HG02571 (cell line): ENCODE data around the gene ABCB11.
A peak's percentile ranks its signal among the peaks of the same experiment; 100 is the strongest.
"Not testable (repeated sequence)": the region's sequence is repeated elsewhere in the genome, so short reads cannot be mapped to it uniquely, and the experiment has no call there.

Experiments used
- ATAC-seq: cut with Tn5 transposase; IDR thresholded peaks from one replicate; pipeline ENCODE4 v1.9.1; 2021; ENCODE audit warnings: mild to moderate bottlenecking, moderate library complexity; ENCODE audit not compliant: unreplicated experiment

The ABCB11 gene

DNA sequence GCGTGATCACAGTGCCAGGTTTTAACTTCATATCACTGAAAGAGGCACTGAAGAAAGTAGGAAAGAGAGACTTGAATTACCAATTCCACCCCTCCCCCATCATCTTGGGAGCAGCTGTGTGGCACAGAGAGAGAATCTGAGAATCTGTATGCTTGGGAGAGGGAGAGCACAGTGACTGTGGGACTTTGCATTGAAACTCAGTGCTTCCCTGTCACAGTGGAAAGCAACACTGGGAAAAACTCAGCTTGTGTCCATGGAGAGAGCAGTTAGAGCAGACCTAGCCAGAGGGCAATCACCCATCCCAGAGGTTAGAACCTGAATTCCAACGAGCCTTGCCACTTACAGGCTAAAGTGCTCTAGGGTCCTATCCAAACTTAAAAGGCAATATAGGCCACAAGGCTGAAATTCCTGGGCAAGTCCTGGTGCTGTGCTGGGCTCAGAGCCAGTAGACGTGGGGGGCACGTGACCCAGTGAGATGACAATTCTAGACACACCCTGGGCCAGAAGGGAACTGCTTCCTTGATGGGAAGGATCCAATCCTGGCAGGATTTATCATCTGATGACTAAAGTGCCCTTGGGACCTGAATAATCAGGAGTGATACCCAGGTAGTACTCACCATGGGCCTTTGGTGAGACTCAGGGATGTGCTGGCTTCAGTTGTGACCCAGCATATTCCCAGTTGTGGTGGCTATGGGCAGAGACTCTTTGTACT, 15.5 kb upstream of the ABCB11 start:
- ATAC-seq: no peak

DNA sequence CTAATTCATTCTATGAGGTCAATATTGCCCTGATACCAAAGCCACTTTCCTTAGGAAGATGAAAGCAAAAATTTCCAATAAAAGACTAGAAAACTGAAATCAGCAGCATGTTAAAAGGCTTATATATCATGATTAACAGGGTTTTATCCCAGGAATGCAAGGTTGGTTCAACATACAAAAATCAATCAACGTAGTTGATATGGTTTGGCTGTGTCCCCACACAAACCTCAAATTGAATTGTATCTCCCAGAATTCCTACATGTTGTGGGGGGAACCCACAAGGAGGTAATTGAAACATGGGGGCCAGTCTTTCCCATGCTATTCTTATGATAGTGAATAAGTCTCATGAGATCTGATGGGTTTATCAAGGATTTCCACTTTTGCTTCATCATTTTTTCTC, 11.7 kb upstream of the ABCB11 start:
- ATAC-seq: no peak

DNA sequence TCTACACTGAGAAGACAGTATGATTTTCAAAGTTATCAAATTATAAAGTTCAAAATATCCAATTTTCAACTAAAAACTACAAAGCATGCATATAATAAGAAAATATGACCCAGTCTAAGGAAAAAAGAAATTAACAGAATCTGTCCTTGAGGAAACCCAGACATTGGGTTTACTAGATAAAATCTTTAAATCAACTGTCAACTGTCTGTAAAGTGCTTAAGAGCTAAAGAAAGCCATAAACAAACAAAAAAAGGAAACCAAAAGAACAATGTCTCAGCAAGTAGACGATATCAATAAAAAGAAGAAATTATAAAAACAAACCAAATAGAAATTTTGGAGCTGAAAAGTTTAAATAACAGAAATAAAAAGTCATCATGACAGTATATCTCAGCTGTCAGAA, 10.5 kb upstream of the ABCB11 start:
- ATAC-seq: no peak

DNA sequence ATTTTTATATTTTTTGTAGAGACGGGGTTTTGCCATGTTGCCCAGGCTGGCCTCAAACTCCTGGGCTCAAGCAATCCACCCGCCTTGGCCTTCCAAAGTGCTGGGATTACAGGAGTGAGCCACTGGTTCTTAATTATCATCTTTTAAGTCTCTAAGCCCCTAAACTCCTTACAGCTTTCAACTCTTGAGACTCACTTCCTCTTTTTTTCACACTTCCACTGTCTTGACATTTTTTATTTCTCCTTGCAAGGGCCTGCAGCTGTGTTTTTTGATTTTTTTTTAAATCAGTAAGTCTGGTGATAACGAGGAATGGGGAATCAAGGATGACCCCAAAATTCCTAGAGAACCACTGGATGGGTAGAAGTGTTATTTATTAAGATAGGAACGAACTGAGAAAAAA, 8.6 kb upstream of the ABCB11 start:
- ATAC-seq: no peak

DNA sequence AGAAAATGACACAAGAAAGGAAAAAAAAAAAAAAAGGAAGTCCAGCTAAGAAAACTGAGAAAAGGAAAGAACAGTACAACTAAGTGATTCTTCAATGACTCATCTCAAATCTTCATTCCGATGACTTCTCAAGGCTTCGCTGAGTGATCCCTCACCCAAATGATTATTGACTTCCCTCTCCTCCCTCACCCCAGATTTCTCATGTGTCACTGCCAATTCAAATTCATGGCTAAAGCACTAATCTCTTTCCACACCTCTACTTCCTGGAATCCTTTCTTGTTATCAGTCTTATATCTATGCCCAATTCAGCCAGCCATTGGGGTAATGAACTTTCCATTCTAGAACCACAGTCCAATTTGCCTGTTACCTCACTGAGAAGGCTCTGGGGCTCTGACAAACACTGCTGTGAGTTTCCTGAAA, 7.2 kb upstream of the ABCB11 start:
- ATAC-seq: peak; percentile 52

DNA sequence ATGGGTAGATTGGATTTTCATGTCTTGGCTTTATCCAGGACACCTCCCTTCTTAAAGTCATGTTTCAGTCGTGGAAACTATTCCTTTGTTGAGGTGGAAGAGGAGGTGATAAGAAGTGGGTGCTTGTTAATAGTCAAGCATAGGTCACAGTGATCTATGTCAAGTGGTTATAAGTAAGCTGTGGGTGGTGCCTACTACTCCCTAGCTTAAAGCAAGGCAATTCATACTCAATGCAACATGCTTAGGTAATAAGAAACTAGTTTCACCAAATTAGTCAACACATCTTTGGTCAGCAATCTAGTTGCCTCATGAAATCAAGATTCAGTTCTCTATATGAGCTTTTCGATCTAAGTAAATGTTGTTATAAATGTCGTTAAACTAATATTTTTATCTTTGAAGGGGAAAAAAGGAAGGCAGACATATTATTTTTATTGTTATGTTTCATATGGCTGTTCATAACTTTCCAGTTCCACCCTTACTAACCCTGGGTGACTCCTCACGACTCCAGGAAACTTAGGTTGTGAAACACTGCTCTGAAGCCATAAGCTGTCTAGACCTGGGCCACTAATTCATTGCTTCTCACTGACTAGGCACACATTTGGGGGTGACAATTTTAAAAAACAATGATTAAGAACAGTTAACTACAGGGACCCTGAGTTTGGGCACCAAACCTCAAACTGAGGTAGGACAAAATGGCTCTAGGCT, 5.8 kb upstream of the ABCB11 start:
- no peak for ATAC-seq

DNA sequence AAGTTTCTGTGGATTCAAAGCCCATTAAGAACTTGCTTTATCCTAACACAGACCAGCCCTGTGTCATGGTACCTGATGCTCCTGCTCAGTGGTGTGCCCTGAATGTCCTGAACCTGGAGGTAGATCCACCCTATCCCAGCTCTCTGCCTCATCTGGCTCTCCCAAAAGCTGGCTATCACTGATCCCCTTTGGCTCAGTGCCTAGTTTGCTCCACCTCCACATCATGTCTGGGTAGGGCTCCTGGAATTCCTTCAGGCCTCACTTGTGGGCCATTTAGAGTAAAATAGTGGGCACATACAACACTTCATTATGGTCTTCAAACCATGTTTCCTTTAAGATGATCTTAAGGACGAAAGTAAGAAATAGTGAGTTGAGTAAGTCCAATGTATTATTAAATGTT, 4.8 kb upstream of the ABCB11 start:
- ATAC-seq: no peak

DNA sequence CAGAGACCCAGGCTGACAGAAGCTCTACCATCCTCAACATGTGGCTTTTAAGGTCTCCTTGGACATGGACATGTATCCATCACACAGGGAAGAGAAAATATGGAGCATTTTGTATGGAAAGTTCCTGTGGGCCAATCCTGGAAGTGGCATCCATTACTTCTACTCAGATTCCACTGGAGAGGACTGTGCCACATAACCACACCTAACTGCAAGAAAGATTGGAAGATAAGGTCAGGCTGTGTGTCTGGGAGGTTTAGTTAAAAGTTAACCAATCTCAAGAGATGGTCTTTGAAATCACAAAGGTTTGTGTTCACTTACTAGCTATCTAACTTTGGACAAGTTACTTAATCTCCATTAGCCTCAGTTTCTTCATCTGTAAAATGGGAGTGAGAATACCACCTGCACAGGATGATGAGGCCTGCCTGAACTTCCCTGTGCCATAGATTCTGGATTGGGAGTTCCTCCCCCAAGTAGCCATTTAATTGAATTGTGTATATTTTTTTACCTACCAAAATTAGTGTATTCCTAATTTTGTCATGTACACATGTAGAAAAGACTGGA, 3.9 kb upstream of the ABCB11 start:
- no peak for ATAC-seq

DNA sequence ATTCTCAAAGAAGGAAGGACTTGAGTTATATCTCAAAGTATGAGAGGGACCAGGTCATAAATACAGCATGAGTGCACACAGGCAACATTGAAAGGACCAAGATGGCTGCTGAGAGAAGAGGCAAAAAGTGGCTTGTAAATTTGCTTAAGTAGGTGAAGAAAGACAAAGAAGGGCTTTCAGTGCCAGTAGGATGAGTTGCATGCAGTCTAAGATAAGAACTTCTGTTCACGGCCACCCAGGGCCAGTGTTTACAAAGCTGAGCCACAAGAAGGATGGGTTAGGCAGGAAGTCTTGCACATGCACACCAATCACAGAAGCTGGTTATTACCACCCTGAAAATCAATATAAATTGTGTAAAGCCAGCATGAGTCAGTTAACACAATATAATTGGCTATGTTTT, 3.1 kb upstream of the ABCB11 start:
- no peak for ATAC-seq

DNA sequence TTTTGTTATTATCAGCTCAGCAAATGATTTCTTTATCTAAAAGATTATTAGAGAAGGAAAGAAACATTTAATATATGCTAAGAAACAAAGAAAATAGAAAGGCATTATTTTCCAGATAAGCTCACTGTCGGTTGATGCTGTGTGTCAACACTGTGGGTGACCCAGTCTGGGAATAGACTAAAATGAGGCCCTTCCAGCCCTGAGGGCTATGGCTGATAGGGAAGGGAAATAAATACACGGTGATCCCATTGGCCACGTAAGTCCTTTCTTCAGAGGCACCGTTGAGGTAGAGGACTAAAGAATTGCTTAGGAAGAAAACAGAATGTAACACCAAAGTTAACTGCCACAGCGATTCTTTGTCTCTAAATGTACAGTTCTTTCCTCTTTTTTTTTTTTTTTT, 1.8 kb downstream of the ABCB11 start:
- no peak for ATAC-seq

DNA sequence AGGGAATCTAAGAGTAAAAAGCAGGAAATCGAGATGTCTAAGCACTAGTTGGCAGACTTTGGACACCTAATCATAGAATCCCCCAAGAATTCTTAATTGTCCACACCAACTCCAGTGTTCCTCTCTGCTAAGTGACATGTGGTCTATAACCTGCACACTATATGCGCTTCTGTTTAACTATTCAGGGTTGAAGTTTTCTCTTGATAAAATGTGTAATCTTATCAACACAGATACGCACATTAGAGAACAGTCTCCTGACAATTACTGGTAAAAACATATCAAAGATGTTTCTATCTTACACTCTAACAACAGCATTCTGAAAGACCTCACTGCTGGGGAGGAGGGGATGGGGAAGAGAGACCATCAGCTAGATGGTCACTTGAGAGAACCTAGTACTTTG, 3.9 kb downstream of the ABCB11 start:
- no peak for ATAC-seq

DNA sequence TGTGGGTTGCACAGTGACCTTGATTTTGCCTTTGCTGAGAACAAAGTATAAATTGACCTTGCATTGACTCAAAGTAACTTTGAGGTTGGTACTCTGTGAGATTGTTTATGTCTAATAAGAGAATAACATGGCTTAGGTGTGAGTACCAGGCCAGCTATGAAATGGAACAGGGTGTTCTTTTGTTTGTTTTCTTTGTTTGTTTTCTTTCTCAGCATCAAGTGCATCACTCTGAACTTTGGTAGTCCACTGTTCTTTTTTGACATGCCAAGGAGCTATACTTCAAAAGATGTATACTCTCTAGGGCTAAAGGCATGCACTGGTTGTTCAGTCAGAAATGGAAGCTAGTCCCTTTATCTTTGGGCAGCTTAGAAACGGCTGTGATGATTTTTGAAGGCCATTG, 5.1 kb downstream of the ABCB11 start:
- ATAC-seq: no peak

DNA sequence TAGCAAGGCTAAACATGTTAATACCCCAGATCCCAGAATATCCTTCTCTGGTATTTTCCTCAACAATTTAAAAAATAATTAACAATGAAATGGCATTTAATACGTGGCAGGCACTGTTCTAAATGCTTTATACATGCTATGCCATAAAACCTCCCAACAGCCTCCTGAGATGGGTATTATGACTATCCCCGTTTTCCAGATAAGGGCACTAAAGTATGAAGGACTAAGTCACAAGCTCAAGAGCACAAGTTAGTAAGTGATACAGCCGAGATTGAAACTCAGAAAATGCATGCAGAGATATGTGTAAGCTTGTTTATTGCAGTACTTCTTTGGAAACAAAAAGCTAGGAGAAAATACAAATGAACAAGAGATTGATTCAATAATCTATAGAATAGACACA, 8.0 kb downstream of the ABCB11 start:
- ATAC-seq: no peak

DNA sequence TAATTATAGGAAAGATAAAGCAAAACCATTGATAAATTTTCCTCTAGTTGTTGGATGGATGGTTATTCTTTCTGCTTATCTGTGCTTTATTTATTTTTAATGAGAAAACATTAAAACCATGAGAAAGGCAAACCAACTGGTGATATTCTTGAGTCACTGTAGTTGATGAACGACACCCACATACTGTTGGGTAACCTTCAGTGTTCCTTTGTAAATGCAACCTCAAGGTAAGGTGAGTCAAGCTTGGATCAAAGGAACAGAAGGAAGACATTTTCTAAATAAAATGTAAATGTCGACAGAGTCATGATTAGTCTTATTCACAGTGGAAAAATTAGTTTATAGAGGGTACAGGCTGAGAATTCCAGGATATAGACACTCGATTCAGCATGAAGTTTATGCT, 12.7 kb downstream of the ABCB11 start:
- ATAC-seq: no peak

DNA sequence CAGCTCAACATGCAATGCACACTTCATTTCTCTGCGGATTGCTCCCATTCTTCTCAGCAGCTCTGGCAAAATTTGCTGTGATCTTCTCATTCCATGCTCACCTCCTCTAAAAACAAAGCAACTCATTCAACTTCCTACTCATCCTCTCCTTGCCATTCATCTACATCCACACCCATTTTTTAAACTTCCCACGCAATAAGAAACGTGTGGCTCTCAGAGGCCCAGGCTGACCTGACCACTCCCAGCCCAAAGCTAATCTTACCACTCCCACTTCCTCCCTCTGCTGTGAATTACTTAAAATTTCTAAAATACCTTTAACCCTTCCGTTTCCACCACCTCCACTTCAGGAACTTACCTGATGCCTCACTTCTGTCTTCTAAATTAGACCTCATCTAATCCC, 15.2 kb downstream of the ABCB11 start:
- ATAC-seq: no peak

DNA sequence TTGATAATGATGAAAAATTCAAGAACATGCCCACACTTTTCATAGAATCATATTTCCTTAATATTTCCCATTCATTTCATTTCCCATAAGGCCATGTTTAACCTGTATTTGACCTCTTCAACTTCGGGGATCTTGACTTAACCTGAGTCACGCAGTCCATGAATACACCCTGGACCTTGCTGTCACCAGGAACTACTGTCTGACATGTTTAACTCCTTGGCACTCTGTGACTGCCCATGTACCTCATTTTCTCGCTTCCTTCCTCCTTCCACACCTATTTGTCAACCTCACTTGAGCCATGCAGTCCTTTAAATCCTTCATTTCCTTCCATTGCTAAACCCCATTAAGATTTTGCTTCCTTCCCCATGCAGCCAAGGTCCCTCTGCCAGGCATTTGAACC, 16.3 kb downstream of the ABCB11 start:
- ATAC-seq: no peak

DNA sequence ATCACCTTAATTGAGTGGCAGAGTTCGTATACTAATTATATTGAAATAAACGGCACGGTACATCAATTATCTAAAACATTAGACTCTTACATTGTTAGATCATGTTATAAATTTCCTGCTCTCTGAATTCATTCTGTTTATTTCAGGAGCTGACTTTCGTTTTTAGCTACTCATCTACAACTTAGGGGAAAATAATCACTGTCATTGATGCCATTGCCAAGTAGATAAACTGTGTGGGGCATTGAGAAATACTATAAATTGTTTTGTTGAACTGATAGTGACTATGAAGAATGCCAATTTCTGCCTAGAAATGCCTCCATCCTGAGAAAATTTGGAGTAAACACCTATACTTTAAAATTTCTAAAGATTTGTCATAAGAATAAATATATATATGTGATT, 17.5 kb downstream of the ABCB11 start:
- ATAC-seq: no peak

DNA sequence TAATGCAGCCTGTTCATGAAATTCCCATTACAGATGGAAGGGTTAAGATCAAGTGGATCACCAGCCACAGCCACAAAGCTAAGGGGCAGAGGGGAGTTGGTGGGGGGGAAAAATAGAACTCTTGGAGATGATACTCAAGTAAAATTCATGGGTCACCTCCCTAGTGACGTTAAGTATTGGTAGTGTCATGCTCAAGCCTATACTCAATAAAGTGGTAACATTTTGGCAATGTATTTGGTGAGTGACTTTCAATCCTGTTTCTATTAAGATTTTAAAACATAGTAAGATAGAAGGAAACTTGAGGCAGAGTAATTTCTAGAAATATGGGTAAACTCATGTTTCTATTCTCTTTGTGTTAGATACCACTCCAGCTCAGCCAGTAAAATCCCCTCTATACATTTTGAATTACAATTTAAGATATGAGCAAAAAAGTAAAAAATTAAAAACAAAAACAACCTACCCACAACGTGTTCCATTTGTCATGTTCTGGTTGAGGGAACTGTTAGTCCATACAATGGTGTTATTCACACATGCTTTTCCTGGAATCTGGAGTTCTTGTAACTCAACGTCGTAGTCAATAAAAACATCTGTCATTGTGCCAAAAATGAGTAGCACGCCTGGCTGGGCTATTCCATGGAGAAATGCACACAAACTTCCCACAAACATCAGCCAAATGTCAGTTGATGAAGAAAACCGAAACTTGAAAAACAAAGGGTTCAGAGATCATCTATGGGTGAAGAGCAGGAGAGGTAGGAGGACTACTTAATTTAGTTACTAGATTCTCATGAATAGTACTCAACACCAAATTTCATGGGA, 18.1 kb downstream of the ABCB11 start:
- ATAC-seq: no peak

DNA sequence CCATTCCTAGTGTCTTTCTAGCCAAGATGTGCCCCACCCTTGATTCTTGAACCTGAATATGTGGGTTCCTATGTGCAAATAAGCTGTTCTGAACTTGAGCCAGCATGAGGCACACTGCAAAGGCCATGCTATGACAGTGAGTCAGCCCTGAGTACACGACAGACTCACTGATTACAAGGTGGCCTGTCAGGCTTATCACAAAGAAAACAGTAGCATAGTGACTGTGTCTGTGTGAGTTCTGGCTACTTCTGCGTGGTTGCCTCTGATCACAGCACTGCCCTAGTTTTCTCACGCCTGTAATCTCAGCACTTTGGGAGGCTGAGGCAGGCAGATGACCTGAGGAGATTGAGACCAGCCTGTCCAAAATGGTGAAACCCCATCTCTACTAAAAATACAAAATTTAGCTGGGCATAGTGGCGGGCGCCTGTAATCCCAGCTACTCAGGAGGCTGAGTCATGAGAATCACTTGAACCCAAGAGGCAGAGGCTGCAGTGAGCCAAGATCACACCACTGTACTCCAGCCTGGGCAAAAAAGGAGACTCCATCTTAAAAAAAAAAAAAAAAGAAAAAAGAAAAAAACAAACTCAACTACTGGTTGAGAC, 18.8 kb downstream of the ABCB11 start:
- ATAC-seq: not testable (repeated sequence)

DNA sequence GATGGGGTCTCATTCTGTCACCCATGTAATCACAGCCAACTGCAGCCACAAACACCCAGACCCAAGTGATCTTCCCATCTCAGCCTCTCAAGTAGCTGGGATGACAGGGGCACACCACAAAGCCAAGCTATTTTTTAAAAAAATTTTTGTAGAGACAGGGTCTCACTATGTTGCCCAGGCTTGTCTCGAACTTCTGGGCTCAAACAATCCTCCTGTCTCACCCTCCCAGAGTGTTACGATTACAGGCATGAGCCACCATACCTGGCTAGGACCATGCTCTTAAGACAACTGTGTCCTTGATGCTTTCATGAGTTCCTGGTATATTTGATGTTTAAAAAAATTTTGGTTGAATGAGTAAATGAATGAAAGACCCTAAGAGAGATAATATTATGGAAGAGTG, 19.4 kb downstream of the ABCB11 start:
- ATAC-seq: no peak
